Stomach smooth muscle (tissue), 2 donors: ENCODE measurements around the gene DBH.

Source experiments
- H3K27ac ChIP-seq: one replicate; pipeline ENCODE4 v1.7.0; 2013; ENCODE audit warnings: mild to moderate bottlenecking, low read length, inconsistent platforms
- H3K27me3 ChIP-seq, 2 donors: one replicate each; pipeline ENCODE4 v1.7.0; 2013; ENCODE audit warnings: low read length in 2 of 2; ENCODE audit not compliant: insufficient read depth in 2 of 2, control insufficient read depth in 1 of 2
- H3K36me3 ChIP-seq, 2 donors: one replicate each; pipeline ENCODE4 v1.7.0; 2013; ENCODE audit warnings: low read length in 2 of 2; ENCODE audit not compliant: control insufficient read depth in 2 of 2, insufficient read depth in 2 of 2
- H3K4me1 ChIP-seq: one replicate; pipeline ENCODE4 v1.7.0; 2013; ENCODE audit warnings: low read length; ENCODE audit not compliant: control insufficient read depth, insufficient read depth
- H3K4me3 ChIP-seq, 2 donors: one replicate each; pipeline ENCODE4 v1.7.0; 2013; ENCODE audit warnings: low read length in 2 of 2
- H3K9ac ChIP-seq, 2 donors: one replicate each; pipeline ENCODE4 v1.7.0; 2013; ENCODE audit warnings: low read length in 2 of 2, mild to moderate bottlenecking in 1 of 2
- H3K9me3 ChIP-seq, 2 donors: one replicate each; pipeline ENCODE4 v1.7.0; 2013; ENCODE audit warnings: low read length in 2 of 2; ENCODE audit not compliant: control insufficient read depth in 2 of 2
- donor health status: healthy.
- donor health status: Pancreatic carcinoma.

Gene DBH

GRCh38 chr9:133612051-133612450 is 24.1 kb upstream of the DBH start:
- H3K27me3 ChIP-seq = peaks cover 59 to 67% of the 10 kb centered on the region in 2 donors
- no peaks in the 10 kb centered on the region for H3K4me1 ChIP-seq
- no peak overlapping the region for H3K9ac ChIP-seq
- no peaks in the 10 kb centered on the region for H3K36me3 ChIP-seq
- no peak overlapping the region for H3K4me3 ChIP-seq
- no peak overlapping the region for H3K27ac ChIP-seq
- no peaks in the 10 kb centered on the region for H3K9me3 ChIP-seq

- H3K4me3 ChIP-seq = no peak overlapping the region
- peaks cover 51 to 66% of the 10 kb centered on the region in 2 donors for H3K27me3 ChIP-seq
- H3K27ac ChIP-seq = no peak overlapping the region
- no peaks in the 10 kb centered on the region for H3K4me1 ChIP-seq
- H3K9ac ChIP-seq = no peak overlapping the region
- no peaks in the 10 kb centered on the region for H3K9me3 ChIP-seq
- H3K36me3 ChIP-seq = no peaks in the 10 kb centered on the region
Observed at GRCh38 chr9:133612816-133613215, 23.3 kb upstream of the DBH start.

DNA sequence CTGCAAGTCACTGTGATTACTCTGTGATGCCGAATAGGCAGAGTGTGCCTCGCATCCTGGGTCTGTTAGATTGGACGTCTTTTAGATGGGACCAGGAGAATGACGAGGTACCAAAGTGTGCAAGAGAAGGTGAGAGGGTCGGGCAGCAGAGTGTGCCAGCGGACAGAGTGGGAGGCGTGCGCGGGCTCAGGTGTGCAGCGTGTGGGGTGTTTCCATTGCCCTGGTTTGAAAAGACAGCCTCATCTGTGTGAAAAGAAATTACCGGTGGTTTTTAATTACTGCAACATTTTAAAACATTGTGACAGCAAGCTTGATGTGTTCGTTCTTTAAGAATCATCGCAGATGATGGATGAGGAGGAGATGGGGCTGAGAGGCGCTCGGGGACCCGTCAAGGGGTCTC is 22.7 kb upstream of the DBH start:
- Histone ChIP-seq H3K27me3 (peaks cover 45 to 60% of the 10 kb centered on the region in 2 donors), H3K4me1 (no peaks in the 10 kb centered on the region)

DNA sequence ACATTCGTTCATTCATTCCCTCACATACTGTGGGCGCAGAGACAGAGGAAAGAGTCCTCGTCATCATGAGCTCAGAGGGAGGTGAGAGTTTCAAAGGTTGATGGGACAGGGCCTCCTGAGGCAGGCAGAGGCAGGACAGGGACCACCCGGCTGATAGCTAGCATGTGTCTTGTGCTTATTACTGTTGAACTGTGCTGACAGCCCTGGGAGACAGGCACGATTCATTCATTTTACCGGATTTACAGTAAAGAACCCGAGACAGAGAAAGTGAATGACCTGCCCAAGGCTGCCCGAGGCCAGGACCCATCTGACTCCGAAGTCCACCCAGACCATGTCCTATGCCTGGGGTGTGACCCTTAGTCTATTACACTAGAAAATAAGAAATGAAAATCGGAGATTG is 22.1 kb upstream of the DBH start:
- no peaks in the 10 kb centered on the region for H3K36me3 ChIP-seq
- no peaks in the 10 kb centered on the region for H3K9me3 ChIP-seq
- no peaks in the 10 kb centered on the region for H3K4me1 ChIP-seq
- no peak overlapping the region for H3K4me3 ChIP-seq
- H3K9ac ChIP-seq = no peak overlapping the region
- no peak overlapping the region for H3K27ac ChIP-seq
- peaks cover 39 to 55% of the 10 kb centered on the region in 2 donors for H3K27me3 ChIP-seq

More for the DNA sequence above, 22.7 kb upstream of the DBH start:
- Histone ChIP-seq H3K27ac (no peak overlapping the region), H3K36me3 (no peaks in the 10 kb centered on the region), H3K9ac (no peak overlapping the region), H3K9me3 (no peaks in the 10 kb centered on the region), H3K4me3 (no peak overlapping the region)

DNA sequence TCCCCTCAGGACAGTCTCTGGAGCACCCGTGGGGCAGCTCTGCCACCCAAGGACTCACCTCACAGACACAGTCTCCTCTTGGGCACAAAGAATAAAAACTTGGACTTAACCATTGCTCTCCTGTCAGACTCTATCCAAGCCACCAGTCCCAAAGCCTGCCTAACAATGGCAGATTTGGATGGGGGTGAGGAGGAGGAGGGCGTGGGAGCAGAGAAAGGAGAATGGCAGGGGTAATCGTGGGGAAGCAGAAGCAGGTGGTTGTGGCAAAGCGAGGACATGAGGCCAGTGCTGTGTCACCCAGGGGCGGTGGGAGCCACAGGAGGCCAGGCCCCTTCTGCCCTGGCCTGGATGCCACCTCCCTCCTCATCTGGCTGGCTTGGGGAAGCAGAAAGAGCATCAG is 21.5 kb upstream of the DBH start:
- no peak overlapping the region for H3K4me3 ChIP-seq
- no peaks in the 10 kb centered on the region for H3K9me3 ChIP-seq
- no peak overlapping the region for H3K9ac ChIP-seq
- H3K27ac ChIP-seq = no peak overlapping the region
- H3K36me3 ChIP-seq = no peaks in the 10 kb centered on the region
- H3K27me3 ChIP-seq = peaks cover 35 to 52% of the 10 kb centered on the region in 2 donors
- no peaks in the 10 kb centered on the region for H3K4me1 ChIP-seq

DNA sequence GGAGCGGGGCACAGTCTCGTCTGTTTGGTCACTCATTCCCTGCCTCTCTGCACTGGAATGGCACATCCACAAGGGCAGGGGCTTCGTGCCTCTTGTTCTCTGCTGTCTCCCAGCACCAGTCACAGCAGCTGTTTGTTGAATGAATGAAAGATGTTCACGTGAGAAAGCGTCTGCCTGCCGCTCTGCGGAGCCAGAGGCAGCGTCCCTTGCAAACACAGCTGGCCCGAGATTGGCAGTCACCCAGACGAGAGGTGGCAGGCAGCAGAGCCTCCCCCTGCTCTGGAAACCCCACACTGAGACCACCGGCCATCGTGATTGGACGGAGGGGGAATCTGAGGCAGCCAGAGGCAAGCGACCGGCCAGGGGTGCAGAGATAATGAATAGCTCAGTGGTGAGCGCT is 21.0 kb upstream of the DBH start:
- Histone ChIP-seq H3K36me3 (no peaks in the 10 kb centered on the region), H3K4me3 (no peak overlapping the region), H3K27ac (no peak overlapping the region), H3K9ac (no peak overlapping the region), H3K4me1 (no peaks in the 10 kb centered on the region), H3K9me3 (no peaks in the 10 kb centered on the region), H3K27me3 (peaks cover 31 to 49% of the 10 kb centered on the region in 2 donors)

GRCh38 chr9:133615606-133616188 is 20.5 kb upstream of the DBH start:
- no peak overlapping the region for H3K9ac ChIP-seq
- no peak overlapping the region for H3K27ac ChIP-seq
- no peaks in the 10 kb centered on the region for H3K9me3 ChIP-seq
- peaks cover 27 to 47% of the 10 kb centered on the region in 2 donors for H3K27me3 ChIP-seq
- no peaks in the 10 kb centered on the region for H3K36me3 ChIP-seq
- no peak overlapping the region for H3K4me3 ChIP-seq
- H3K4me1 ChIP-seq = no peaks in the 10 kb centered on the region

GRCh38 chr9:133616643-133617405 is 19.3 kb upstream of the DBH start:
- no peaks in the 10 kb centered on the region for H3K36me3 ChIP-seq
- H3K9ac ChIP-seq = no peak overlapping the region
- no peak overlapping the region for H3K27ac ChIP-seq
- H3K9me3 ChIP-seq = no peaks in the 10 kb centered on the region
- H3K4me1 ChIP-seq = no peaks in the 10 kb centered on the region
- peaks cover 18 to 41% of the 10 kb centered on the region in 2 donors for H3K27me3 ChIP-seq
- no peak overlapping the region for H3K4me3 ChIP-seq

DNA sequence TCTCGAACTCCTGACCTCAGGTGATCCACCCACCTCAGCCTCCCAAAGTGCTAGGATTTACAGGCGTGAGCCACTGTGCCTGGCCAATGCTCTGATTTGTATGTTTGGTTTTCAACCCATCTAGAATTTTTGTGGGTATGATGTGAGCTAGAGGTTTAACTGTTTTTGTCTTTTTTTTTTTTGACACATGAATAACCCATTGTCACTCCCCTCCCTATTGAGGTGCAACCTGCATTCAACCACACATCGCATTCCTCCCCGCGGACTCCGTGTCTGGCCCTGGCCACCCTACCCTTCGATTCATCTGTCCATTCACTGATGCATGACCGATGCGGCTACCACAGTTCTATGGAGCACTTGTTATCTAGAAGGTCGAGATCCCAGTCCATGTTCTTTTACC is 17.4 kb upstream of the DBH start:
- Histone ChIP-seq H3K27me3 (peaks cover 13 to 31% of the 10 kb centered on the region in 2 donors), H3K4me3 (no peak overlapping the region), H3K4me1 (no peaks in the 10 kb centered on the region), H3K9ac (no peak overlapping the region), H3K9me3 (no peaks in the 10 kb centered on the region), H3K27ac (no peak overlapping the region), H3K36me3 (no peaks in the 10 kb centered on the region)

GRCh38 chr9:133619791-133620190 is 16.4 kb upstream of the DBH start:
- no peaks in the 10 kb centered on the region for H3K4me1 ChIP-seq
- peaks cover 13 to 27% of the 10 kb centered on the region in 2 donors for H3K27me3 ChIP-seq
- no peaks in the 10 kb centered on the region for H3K9me3 ChIP-seq
- H3K27ac ChIP-seq = no peak overlapping the region
- no peaks in the 10 kb centered on the region for H3K36me3 ChIP-seq
- H3K4me3 ChIP-seq = no peak overlapping the region
- H3K9ac ChIP-seq = no peak overlapping the region

- Histone ChIP-seq H3K27me3 (peaks cover 0 to 14% of the 10 kb centered on the region in 2 donors), H3K4me3 (no peak overlapping the region), H3K9ac (no peak overlapping the region), H3K4me1 (no peaks in the 10 kb centered on the region), H3K9me3 (peaks cover 0 to 5% of the 10 kb centered on the region in 2 donors), H3K36me3 (no peaks in the 10 kb centered on the region), H3K27ac (no peak overlapping the region)
Observed at GRCh38 chr9:133621725-133622267, 14.4 kb upstream of the DBH start.
